HG02884 (cell line): ENCODE measurements around the gene CDC14A.

Experiments used
- ATAC-seq: cut with Tn5 transposase; IDR thresholded peaks from one replicate; pipeline ENCODE4 v1.9.1; 2021; ENCODE audit warnings: mild to moderate bottlenecking, moderate library complexity; ENCODE audit not compliant: unreplicated experiment

CDC14A gene

DNA sequence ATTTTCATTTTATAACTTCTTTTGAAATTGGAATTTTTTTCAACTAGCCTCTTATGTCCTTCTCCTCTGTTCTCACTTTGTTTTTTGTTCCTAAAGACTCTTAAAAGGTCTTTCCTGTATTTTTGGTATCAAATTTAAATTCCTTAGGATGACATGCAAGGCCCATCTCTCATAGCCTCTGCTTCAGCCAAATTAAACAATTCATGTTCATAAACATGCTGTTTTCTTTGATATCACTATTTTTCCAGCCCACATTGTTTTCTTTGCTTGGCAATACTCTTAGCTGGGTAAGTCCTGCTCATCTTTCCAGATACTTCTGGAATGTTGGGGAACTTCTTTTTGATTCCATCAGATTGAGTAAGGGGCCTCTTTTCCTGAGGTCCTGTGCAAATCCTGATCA lies 129.9 kb downstream of the CDC14A start:
- no peak for ATAC-seq

DNA sequence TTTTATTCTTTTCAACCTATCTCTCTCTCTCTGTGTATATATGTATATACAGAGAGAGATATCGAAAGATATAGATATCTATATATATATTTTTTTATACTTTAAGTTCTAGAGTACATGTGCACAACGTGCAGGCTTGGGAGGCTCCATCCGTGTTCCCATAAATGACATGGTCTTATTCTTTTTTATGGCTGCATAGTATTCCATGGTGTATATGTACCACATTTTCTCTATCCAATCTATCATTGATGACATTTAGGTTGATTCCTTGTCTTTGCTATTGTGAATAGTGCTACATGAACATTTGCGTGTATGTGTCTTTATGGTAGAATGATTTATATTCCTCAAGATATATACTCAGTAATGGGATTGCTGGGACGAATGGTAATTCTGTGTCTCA lies 130.4 kb downstream of the CDC14A start:
- ATAC-seq, result no peak

DNA sequence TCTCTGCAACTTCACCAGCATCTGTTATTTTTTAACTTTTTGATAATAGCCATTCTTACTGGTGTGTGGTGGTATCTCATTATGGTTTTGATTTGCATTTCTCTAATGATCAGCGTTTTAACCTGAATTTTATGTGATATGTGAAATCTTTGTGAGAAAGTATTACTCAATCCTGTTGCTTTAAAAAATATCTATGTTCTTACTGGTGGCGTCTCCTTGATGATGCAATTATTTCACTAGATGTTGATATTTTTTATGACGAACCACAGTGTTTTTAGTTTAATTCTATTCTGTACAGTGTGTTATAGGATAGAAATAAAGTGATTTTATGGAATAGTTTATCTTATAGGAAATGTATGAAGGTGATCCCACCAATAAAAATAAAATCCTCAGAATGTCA lies 130.9 kb downstream of the CDC14A start:
- ATAC-seq, result no peak

DNA sequence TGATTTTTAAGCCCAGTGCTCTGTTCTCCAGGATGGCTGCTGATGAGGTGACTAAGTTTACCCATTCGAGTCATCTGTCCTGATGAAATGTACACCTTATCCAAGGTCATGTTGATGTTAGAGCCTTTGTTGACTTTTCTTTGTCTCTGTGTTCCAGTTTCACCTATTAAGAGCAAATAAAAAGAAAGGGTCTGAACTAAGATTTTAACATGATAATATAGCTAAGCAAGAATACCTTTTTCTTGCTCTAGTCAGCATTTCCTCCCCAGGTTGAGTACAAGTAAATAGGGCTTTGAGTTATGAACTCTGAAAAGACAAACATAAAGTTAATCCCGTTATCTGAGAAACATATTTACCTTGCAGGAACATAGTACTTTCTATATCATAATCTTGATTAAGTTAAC lies 133.6 kb downstream of the CDC14A start:
- no peak for ATAC-seq

DNA sequence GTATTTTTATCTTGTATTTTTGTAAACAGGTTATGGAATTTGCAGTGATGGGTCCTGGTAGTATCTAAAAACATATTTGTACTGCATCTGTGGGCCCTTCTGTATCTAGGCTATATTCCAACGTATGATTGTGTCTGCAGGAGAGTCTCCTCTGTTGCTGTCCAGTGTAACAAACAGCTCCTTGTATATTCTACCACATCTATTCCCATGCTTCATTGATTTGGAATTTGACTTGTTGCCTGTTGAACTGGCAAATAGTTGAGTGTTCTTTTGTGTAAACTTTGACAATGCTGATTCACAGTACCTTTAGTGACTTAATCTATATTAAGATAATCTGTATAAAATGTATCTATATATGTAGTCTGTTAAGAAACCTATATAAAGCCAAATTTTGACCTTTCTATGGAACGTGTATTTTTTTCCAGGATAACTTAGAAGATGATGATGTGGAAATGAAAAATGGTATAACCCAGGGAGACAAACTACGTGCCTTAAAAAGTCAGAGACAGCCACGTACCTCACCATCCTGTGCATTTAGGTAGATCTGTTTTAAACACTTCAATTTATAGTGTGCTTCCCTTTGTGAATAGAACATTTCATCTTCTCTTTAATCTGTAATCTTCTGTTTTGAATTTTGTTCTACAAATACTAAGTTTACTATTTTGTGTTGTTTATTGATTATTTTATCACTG lies 142.2 kb downstream of the CDC14A start:
- no peak for ATAC-seq

DNA sequence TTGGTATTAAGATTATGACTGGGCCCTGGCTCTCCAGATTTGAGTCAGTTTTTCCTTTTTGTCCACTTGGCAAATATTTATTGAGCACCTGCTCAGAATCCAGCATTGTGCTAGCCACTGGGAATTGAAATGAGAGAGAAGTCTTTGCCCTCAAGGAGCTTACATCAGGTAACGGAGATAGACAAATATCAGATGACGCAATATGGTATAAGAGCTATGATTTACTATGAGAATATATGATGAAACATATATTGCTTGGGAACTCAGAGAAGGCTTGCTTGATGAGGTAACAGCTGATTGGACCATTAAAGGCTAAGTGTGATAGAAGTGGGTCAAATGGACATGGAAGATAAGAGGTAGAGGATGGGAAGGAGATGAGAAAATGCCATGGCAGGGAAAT lies 144.6 kb downstream of the CDC14A start:
- ATAC-seq, result no peak

DNA sequence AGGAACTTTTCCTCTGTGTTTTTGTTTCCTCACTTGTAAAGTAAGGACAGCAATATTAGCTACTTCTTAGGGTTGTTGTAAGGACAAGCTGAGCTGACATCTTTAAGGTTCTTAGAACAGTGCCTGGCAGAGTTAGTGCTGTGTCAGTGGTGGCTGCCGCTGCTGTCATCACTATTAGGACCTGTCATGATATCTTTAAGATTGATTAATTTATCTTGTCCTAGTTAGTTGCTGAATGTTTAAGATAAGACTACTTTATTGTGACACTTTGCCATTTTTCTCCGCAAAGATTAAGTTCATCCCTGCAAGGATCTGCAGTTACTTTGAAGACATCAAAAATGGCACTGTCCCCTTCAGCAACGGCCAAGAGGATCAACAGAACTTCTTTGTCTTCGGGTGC lies 145.5 kb downstream of the CDC14A start:
- ATAC-seq, result no peak

DNA sequence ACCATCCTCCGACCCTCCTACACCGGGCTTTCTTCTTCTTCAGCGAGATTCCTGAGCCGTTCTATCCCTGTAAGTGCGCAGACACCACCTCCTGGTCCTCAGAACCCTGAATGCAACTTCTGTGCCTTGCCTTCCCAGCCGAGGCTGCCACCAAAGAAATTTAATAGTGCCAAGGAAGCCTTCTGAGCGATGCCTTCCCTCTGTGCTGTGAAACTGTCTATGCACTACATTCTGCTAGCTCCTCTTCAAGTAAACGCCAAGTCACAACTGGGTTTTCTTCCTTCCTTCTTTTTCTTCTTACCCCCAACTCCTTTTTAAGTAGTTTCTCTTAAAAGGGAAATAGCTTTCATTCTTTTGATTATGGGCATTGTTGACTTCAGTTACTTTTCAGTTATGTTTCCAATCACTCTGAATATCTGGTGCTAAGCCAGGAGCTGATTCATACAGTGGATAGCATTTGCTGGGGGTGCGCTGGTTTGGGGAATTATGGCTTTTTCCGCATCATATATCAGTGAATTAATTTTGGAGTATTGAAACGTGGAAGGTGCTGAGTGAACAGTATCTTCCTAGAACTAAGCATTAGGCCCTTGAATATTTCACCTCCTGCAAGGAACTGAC lies 147.0 kb downstream of the CDC14A start:
- no peak for ATAC-seq

DNA sequence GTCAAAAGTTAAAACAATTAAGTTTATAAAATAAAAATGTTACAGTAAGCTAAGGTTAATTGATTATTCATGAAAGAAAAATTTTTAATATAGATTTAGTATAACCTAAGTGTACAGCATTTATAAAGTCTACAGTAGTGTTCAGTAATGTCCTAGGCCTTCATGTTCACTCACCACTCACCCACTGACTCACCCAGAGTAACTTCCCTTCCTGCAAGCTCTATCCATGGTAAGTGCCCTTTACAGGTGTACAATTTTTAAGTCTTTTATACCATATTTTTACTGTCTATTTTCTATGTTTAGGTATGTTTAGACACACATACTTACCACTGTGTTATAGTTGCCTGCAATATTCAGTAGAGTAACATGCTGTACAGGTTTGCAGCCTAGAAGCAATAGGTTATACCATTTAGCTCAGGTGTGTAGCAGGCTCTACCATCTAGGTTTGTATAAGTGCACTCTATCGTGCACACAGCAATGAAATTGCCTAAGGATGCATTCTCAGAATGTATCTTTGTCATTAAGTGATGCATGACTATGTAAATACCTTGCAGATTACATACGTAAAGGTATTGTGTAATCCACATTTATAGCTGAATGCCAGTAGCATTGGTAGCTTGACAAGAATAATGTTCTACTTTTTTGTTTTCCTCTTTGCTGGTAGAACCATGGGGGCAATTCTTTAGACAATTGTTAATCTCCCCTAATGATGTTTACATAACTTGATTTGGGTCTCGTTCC lies 149.9 kb downstream of the CDC14A start:
- ATAC-seq, result no peak

DNA sequence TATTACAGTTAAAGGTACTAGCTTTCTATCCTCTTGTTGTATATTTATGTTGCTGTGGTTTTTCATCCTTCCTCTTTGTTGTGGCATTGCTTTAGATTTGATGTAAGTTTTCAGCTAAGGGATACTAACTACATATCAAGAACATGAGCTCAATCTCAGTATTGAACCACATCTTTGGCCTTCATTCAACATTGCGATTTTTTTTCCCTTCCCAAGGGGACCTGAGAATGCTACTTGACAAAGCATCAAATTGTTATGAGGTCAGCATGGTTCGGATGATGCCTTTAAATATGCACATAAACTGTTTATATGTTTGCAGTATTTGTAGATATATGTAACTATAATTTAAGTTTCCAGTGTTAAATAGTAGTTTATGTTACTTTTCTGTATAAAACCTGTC lies 153.9 kb downstream of the CDC14A start:
- ATAC-seq, result no peak

DNA sequence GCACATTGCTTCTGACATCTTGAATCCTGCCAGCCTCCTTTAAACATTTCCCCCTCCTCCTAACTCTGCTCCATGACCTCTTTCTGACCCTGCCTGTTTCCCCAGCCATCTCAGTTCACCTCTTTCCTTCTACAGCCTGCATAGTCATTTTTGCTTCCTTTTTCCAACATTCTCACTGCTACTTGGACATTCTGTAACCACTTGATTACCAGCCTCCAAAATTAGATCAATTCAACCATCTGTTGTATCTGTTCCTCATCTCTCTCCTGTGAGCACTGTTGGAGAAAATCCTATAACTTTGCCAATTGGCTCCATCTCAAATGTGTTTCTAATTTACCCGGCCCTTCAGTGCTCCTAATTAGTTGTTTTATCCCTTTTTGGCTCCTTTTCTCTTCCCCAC lies 158.1 kb downstream of the CDC14A start:
- no peak for ATAC-seq

DNA sequence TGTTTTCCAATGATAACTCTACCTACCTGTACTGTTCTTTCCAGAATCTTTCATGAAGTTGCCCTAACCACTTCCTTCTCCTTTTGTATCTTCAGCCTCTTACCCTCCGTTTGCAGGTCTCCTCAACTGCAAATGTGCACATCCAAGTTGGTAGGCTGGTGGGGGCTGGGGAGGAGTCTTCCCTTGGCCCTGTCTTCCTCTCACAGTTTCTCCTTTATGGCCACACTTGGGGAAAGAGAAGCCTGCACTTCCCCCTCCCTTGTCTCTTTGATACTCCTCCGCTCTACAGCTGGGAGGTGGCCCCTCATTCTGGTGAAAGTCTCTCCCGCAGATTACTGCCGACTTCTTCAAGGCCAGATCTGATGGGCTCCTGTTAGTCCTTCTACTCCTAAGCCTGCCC lies 158.8 kb downstream of the CDC14A start:
- ATAC-seq, result no peak

DNA sequence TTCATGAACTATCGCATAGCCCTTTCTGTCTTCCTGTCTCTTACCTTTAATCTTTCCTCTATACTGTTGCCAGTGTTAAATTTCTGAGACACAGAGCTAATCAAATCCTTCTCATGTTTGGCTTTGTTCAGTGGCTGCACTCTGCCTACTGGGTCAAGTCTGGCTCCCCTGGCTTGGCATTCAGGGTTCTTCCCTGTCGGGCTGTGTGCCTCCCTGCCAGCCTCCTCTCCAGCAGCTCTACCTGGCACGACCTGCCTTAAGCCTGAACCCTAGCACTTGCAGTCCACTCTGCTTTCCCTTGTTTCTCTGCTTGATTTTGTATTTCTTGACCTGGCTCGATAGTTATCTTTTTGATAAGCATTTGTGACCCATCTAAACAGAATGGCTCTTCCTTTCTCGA lies 159.5 kb downstream of the CDC14A start:
- ATAC-seq, result no peak

DNA sequence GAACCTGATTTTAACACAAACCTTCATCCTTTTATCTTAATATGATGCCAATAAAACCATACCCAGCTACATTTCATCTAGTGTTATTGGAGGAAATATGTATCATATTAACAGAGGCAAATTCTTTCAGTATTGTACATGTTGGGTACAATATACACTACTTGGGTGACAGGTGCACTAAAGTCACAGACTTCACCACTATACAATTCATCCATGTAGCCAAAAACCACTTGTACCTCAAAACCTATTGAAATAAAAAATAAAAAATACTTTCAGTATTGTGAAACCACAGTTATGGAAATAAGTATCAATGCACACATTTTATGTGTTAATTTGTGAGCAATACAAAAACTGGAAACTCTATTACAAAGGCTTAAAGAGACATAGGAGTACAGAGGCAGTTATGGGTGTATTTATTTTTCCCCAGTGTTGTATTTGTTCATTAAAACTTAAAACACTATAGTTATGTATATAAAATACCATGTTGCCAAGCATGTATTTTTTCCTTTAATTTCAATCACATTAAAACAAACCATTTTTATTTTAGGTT lies 160.6 kb downstream of the CDC14A start:
- no peak for ATAC-seq

DNA sequence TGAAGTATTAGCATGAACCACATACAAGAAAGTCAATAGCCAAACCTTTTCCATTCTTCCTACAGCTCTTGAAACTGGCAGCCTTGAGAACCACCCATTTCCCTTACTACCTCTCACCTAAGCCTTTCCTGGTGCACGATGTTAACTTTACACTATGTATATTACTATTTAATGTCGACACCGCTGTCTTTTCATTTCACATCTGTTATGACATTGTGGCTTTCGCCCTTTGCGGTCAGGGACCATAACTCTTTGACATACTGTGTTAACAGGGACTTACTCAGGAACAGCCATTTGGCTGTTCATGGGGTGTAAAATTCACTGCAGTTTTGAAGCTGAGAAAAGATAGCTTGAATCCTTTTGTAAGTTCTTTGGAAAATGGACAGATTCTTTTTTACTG lies 164.6 kb downstream of the CDC14A start:
- no peak for ATAC-seq

DNA sequence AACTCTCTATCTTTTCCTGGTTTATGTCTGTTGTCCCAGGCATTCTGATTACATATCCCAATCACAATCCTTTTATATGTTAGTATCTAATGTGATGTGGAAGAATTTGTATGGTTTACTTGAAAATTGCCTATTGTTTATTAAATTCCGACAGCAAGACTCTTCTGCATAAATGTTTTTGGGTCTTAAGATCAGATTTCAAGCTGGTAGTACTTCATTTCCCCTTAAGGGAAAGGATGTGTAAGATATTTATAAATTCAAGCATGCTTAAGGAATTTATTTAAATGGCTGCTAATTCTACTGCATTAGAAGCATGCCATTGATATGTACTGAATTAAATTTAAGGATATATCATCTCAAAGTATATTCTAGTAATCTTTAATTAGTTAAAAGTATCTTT lies 165.2 kb downstream of the CDC14A start:
- ATAC-seq, result no peak

DNA sequence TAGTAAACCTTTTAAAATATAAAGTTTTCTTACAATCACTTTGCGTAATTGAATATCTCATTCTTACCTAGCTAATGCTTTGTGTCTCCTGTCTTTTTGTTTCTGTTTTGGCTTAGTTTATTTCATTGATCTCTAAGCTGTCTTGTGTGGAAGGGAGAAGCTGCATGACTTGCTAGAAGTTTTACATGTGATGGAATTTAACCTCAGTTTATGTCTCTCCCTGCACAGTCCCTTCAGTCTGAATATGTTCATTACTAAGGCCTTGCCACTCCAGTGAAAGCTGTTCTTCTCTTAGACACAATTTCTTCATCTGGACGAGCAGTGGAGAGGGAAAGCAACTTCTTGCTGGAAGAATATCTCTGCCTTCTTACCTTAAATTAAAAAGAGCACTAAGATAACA lies 165.7 kb downstream of the CDC14A start:
- ATAC-seq, result no peak

DNA sequence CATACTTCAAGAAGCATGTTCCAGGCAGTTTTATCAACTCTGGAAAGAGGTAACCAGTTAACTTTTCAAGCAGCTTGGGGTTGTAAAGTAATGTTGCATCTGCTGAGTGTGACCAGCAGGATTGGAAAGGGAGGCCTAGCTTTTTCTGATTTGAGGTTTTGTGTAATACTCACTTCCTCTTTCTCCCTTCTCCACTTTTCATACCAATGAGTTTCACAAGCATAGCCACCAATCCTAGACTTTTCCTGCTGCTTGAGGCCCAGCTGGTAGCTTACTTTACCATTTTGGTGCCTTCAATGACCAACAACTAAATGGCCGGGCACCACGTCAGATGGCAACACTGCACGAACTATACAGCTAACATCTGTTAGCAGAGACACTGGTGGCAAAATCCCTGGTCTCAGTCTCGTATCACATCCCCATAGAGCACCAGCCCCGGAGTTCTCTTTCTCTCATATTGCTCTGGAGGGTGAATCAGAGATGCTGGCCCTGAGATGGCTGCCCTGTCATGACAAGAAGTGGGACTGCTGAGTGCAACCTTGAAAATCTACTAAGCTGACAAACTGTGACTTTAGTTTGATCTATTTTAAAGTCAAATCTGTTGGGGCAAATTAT lies 170.8 kb downstream of the CDC14A start:
- ATAC-seq, result peak; percentile 96

DNA sequence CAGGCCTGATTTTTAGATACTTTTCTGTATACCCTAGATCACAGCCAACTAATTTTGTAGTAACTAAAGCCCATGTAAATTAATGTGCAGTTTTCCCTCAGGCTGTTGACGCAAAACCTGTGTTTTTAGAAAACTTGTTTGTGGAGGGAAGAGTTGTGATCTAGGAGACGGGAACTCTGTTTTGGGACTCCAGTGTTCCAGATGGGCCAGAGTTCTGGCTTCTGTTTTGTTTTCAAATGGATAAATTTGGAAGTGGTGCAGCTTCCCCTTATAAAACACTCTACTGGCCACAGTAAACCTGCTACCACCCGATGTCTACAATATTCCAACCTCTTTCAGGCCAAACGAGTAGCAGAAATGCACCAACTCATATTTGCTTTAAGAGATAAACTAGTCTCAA lies 172.0 kb downstream of the CDC14A start:
- no peak for ATAC-seq

DNA sequence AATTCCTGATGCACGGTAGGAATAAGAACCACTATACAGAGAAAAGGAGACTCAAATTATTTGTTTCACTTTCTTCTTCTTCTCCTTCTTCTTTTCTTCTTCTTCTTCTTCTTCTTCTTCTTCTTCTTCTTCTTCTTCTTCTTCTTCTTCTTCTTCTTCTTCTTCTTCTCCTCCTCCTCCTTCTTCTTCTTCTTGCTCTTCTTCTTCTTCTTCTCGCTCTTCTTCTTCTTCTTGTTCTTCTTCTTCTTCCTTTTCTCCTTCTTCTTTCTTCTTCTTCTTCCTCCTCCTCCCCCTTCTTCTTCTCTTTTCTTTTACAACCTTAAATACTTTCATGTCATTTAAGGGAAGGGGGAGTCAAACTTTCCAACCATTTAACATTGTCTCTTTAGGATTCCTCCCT lies 174.6 kb downstream of the CDC14A start:
- ATAC-seq, result no peak

DNA sequence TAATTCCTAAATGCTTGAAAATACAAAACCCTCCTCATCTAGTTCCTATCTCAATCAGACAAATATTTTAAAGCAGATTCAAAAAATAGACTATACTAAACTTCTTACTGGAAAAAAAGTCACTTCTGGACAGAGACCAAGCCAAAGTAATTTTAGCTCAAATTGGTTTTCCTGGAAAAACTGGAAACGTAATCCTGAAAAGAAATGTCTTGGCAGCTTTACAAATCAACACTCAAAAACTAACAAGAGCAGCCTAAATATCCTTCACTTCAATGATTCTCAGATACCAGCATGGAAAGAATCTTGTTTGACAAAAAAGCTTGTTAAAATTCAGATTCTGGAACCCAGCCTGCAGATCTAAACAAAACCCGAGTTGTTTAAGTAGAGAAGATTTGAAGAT lies 176.6 kb downstream of the CDC14A start:
- ATAC-seq, result no peak

DNA sequence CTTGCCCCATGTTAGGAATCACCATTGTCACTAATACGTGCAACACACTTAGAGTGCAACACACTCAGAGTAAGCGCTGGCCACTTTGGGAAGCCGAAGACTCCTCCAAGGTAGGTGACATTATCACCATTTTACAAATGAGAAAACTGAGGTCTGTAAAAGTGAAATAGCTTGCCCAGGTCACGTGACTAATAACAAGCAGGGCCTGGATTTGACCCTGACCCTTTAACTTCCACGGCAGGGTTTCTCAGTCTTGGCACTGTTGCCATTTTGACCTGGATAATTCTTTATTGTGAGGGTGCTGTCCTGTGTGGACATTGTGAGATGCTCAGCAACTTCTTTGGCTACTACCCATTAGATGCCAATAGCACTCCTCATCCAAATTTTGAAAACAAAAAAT lies 177.8 kb downstream of the CDC14A start:
- ATAC-seq, result no peak
